WTC11 (cell line): ENCODE results near the gene TIMM44.

ENCODE experiments used
- CREB1 ChIP-seq: sonication (generic); formaldehyde crosslinking; IDR thresholded peaks from 2 replicates; pipeline ENCODE4 v1.8.0; 2023; ENCODE audit warnings: mild to moderate bottlenecking, missing genetic modification reagents
- GABPB1 ChIP-seq: sonication (generic); formaldehyde crosslinking; IDR thresholded peaks from 2 replicates; pipeline ENCODE4 v1.8.1; 2023; ENCODE audit warnings: mild to moderate bottlenecking, missing genetic modification reagents
- TEAD1 ChIP-seq: sonication (generic); formaldehyde crosslinking; IDR thresholded peaks from 2 replicates; pipeline ENCODE4 v1.8.0; 2022; ENCODE audit warnings: mild to moderate bottlenecking, missing genetic modification reagents
- ZNF232 ChIP-seq: sonication (generic); formaldehyde crosslinking; IDR thresholded peaks from 2 replicates; pipeline ENCODE4 v1.8.0; 2022; ENCODE audit warnings: mild to moderate bottlenecking, missing genetic modification reagents
- TF ChIP-seq, protein P1 (sequence below): sonication (generic); formaldehyde crosslinking; IDR thresholded peaks from 2 replicates; pipeline ENCODE4 v1.8.1; 2023; ENCODE audit warnings: mild to moderate bottlenecking, missing genetic modification reagents, moderate library complexity
- TF ChIP-seq, protein P2 (sequence below): fragments of 200-600 bp; IDR thresholded peaks from 2 replicates; pipeline ENCODE4 v1.8.0; 2022; ENCODE audit warnings: antibody characterized with exemption
- TF ChIP-seq, protein P3 (sequence below): sonication (generic); formaldehyde crosslinking; IDR thresholded peaks from 2 replicates; pipeline ENCODE4 v1.8.1; 2022; ENCODE audit warnings: mild to moderate bottlenecking, missing genetic modification reagents, moderate library complexity, borderline replicate concordance
- TF ChIP-seq, protein P4 (sequence below): sonication (generic); formaldehyde crosslinking; IDR thresholded peaks from 2 replicates; pipeline ENCODE4 v1.8.1; 2022; ENCODE audit warnings: mild to moderate bottlenecking, moderate library complexity, missing genetic modification reagents
- TF ChIP-seq, protein P5 (sequence below): sonication (generic); formaldehyde crosslinking; IDR thresholded peaks from 2 replicates; pipeline ENCODE4 v1.8.0; 2023; ENCODE audit warnings: mild to moderate bottlenecking, missing genetic modification reagents

DNA sequence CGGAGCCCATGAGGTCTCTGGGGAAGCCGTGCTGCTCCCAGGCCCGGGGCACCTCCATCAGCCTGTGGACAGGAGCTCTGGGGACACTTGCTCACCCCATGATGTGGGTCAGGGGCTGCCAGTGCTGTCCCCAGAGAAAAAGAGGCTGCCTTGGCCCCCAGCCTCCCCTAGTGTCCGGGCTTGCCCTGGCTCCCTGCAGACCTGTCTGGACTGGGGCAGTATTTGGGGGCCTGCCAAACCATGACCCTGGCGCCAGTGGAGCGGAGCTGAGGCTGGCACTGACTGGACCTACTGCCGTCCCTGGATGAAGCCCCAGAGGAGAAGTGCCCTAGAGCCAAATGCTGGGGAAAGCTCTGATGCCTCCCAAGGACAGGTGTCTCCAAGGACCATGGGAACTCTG, 31.6 kb upstream of the TIMM44 start:
- TF ChIP-seq, protein P1, sequence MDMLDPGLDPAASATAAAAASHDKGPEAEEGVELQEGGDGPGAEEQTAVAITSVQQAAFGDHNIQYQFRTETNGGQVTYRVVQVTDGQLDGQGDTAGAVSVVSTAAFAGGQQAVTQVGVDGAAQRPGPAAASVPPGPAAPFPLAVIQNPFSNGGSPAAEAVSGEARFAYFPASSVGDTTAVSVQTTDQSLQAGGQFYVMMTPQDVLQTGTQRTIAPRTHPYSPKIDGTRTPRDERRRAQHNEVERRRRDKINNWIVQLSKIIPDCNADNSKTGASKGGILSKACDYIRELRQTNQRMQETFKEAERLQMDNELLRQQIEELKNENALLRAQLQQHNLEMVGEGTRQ: no peak
- TF ChIP-seq, protein P2, sequence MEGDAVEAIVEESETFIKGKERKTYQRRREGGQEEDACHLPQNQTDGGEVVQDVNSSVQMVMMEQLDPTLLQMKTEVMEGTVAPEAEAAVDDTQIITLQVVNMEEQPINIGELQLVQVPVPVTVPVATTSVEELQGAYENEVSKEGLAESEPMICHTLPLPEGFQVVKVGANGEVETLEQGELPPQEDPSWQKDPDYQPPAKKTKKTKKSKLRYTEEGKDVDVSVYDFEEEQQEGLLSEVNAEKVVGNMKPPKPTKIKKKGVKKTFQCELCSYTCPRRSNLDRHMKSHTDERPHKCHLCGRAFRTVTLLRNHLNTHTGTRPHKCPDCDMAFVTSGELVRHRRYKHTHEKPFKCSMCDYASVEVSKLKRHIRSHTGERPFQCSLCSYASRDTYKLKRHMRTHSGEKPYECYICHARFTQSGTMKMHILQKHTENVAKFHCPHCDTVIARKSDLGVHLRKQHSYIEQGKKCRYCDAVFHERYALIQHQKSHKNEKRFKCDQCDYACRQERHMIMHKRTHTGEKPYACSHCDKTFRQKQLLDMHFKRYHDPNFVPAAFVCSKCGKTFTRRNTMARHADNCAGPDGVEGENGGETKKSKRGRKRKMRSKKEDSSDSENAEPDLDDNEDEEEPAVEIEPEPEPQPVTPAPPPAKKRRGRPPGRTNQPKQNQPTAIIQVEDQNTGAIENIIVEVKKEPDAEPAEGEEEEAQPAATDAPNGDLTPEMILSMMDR: no peak
- TF ChIP-seq TEAD1 (CRISPR knock-in tag): no peak
- no peak for TF ChIP-seq GABPB1 (CRISPR knock-in tag)
- no peak for TF ChIP-seq ZNF232
- TF ChIP-seq, protein P3, sequence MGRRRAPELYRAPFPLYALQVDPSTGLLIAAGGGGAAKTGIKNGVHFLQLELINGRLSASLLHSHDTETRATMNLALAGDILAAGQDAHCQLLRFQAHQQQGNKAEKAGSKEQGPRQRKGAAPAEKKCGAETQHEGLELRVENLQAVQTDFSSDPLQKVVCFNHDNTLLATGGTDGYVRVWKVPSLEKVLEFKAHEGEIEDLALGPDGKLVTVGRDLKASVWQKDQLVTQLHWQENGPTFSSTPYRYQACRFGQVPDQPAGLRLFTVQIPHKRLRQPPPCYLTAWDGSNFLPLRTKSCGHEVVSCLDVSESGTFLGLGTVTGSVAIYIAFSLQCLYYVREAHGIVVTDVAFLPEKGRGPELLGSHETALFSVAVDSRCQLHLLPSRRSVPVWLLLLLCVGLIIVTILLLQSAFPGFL (CRISPR knock-in tag): no peak
- TF ChIP-seq, protein P4, sequence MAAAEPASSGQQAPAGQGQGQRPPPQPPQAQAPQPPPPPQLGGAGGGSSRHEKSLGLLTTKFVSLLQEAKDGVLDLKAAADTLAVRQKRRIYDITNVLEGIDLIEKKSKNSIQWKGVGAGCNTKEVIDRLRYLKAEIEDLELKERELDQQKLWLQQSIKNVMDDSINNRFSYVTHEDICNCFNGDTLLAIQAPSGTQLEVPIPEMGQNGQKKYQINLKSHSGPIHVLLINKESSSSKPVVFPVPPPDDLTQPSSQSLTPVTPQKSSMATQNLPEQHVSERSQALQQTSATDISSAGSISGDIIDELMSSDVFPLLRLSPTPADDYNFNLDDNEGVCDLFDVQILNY (CRISPR knock-in tag): no peak
- TF ChIP-seq CREB1: no peak
- TF ChIP-seq, protein P5, sequence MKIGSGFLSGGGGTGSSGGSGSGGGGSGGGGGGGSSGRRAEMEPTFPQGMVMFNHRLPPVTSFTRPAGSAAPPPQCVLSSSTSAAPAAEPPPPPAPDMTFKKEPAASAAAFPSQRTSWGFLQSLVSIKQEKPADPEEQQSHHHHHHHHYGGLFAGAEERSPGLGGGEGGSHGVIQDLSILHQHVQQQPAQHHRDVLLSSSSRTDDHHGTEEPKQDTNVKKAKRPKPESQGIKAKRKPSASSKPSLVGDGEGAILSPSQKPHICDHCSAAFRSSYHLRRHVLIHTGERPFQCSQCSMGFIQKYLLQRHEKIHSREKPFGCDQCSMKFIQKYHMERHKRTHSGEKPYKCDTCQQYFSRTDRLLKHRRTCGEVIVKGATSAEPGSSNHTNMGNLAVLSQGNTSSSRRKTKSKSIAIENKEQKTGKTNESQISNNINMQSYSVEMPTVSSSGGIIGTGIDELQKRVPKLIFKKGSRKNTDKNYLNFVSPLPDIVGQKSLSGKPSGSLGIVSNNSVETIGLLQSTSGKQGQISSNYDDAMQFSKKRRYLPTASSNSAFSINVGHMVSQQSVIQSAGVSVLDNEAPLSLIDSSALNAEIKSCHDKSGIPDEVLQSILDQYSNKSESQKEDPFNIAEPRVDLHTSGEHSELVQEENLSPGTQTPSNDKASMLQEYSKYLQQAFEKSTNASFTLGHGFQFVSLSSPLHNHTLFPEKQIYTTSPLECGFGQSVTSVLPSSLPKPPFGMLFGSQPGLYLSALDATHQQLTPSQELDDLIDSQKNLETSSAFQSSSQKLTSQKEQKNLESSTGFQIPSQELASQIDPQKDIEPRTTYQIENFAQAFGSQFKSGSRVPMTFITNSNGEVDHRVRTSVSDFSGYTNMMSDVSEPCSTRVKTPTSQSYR: no peak
